Middle frontal gyrus (tissue), 1 donor: ENCODE results near the gene ACTN3.
"Not testable (repeated sequence)": the region's sequence is repeated elsewhere in the genome, so short reads cannot be mapped to it uniquely, and the experiment has no call there.

ENCODE experiments used
- DNase-seq: peaks from one replicate; pipeline ENCODE4 v3.0.0-alpha.2; 2015; ENCODE audit warnings: low spot score; ENCODE audit errors: extremely low spot score

The ACTN3 gene

DNA sequence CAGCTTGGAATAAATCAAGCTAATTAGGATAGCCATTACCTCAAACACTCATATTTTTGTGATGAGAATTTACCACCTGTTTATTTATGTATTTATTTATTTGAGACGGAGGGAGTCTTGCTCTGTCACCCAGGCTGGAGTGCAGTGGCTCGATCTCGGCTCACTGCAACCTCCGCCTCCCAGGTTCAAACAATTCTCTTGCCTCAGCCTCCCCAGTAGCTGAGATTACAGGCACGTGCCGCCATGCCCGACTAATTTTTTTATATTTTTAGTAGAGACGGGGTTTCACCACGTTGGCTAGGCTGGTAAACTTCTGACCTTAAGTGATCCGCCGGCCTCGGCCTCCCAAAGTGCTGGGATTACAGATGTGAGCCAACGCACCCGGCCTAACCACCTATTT, 1.8 kb upstream of the ACTN3 start:
- not testable (repeated sequence) for DNase-seq

DNA sequence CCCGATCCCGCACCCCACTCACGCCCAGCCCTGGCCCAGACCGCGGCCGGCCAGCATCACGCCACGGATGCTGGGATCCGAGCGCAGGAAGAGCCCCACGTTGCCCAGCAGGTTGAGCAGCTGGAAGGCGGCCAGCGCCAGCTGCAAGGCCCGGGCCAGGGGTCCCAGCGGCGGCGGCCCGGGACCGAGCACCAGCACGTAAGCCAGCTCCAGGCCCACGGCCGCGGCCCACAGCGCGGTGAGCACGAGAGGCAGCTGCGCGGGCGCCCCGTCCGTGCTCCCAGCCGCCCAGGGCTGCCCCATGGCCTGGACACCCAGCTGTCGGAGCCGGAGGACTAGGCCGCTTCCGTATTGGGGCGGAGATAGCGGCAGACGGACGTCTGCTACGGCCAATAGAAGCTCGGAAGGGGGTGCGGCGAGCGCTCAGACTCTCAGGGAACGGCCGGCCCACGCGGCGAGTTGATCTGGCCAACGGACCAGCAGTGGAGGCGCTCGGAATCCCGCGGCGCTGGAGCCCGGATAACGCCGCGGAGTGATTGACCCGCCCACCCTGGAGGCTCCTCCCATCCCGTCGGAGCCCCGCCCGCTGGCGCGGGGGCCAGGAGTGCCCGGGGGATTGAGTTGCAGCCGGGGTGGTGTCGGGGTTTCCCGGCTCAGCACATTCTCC, 869 bp upstream of the ACTN3 start, which contains the start of gene ZDHHC24:
TSS of gene ZDHHC24 (minus strand) at position 348 of the 667 bp plus-strand sequence. CDS start at position 303, 45 bp downstream.
- peak; percentile 93 for DNase-seq

DNA sequence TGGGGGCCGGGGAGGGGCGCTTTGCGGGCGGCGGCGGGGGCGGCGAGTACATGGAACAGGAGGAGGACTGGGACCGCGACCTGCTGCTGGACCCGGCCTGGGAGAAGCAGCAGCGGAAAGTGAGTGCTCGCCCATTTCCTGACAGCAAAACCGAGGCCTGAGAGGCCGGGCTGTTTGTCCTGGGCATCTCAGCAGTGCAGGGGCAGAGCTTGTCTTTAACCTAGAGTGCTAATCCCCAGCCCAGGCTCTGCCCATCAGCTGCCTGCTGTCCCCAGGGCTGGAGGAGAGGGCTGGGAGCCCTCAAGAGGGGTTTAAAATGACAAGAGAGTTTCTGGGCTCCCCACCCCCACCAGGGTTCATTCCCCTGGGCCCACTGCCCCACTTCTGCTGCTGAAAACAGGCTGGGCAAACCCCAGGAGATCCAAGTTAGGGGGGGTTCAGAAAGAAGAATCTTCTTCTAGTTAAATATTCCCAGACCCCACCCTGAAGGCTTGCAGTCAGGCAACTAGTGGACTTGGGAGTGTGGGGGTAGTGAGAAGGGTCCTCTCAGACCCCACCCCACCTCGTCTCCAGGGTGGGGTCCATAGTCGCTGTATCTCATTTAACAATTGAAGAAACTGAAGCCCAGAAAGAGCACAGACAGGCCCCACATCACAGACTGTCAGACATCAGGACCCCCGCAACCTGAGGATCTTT, 411 bp downstream of the ACTN3 start:
- DNase-seq, result no peak

DNA sequence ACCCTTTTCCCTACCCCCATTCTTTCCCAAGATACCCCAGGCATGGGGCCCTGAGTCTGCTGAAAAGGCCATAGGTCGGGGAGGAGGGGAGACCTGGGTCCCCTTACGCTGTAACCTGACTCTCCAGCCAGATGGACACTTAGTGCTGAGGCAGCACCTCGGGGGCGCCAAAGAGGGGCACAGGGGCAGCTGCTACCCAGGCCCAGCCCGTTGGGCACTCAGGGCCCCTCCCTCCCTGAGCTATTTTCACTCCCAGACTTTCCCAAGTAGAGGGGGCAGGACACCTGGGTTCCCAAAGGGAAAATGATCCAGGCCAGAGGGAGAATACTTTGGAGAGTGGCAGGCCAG, 933 bp downstream of the ACTN3 start:
- no peak for DNase-seq

DNA sequence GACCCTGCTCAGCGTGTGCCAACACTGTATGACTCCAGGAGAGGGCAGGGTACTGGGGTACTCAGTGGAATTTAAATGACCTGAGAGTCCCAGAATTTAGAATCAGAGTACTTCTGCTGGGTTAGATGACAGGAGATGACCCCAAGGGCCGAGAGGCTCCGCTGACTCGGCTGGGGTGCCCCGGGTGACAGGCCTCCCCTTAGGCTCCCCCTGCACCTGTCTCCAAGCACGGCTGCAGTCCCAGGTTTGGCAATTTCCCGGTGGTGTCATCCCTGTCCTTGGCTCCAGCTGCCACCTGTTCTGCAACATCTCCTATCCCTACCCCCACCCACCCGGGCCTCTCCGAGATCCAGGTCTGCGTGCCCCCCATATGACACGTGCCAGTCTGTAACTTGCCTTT, 1.3 kb downstream of the ACTN3 start:
- DNase-seq, result no peak

DNA sequence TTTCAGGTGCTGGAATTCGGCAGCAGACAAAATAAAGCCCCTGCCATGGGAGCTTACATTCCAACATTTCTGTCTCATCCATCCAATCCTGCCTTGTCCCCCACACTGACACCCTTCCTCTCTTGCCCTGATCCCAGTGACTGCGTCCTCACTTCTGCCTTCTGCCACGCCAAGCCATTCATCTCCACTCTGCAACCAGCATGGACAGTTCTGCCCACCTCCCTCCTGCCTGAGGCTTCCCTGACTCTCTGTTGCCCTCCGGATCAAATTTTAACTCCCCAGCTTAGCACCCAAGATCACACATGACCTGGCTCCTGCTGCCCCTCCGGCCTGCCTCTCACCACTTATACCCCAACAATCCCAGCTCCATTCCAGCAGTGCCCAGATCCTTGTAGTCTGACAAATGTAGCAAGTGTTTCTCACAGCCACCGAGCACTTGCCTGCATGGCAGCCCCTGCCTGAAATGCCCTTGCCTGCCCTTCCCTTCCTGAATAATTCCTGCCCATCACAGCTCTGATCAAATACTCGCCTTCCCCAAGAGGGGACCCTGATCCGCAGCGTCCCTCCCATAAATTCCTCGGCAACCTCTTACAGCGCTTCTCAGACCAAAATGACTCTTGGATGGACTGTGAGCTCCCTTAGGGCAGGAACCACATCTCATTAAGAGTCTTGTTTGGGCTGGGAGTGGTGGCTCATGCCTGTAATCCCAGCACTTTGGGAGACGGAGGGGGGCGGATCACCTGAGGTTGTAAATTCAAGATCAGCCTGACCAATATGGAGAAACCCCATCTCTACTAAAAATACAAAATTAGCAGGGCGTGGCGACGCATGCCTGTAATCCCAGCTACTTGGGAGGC, 2.3 kb downstream of the ACTN3 start:
- no peak for DNase-seq

- no peak for DNase-seq
Measured at GRCh38 chr11:66549696-66550095, 3.0 kb downstream of the ACTN3 start.

- no peak for DNase-seq
Measured at GRCh38 chr11:66550887-66551286, 4.2 kb downstream of the ACTN3 start.

DNA sequence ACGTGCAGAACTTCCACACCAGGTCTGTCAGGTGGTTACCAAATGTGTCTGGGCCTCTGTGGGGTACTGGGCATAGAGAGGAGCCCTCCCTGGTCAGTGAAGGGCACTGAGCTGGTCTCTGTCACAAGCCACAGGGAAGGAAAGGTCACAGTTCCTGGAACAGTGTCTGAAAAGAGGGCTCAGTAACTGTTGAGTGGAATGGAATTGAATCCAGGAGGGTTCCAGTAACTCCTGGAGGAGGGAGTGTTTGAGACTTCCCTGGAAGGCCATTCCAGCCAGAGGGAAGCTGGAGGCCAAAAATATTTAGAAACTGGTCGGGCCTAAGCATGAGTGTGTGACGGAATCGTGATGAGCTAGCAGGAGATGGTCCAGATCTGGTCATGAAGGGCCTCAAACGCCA, 7.9 kb downstream of the ACTN3 start:
- DNase-seq, result no peak

GRCh38 chr11:66555416-66555815, 8.7 kb downstream of the ACTN3 start:
- no peak for DNase-seq

- DNase-seq, result no peak
Measured at GRCh38 chr11:66556086-66556485, 9.4 kb downstream of the ACTN3 start.

DNA sequence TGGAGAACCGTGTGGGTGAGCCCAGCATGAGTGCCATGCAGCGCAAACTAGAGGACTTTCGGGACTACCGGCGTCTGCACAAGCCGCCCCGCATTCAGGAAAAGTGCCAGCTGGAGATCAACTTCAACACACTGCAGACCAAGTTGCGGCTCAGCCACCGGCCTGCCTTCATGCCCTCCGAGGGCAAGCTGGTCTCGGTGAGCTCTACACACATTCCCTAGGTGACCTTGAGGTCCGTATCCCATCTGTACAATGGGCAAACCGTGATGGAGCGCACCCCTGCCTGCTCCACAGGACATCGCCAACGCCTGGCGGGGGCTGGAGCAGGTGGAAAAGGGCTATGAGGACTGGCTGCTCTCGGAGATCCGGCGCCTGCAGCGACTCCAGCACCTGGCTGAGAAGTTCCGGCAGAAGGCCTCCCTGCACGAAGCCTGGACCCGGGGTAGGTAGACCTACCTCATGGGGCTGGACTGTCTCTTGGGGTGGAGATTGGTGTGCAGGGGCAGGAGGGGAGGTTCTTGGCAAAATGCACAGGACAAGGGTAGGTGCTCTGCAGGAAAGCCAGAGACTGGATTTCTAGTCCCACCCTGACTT, 11.1 kb downstream of the ACTN3 start:
- no peak for DNase-seq

- DNase-seq, result no peak
Measured at GRCh38 chr11:66559142-66559865, 12.6 kb downstream of the ACTN3 start.

- DNase-seq, result no peak
Measured at GRCh38 chr11:66559866-66560676, 13.4 kb downstream of the ACTN3 start.

DNA sequence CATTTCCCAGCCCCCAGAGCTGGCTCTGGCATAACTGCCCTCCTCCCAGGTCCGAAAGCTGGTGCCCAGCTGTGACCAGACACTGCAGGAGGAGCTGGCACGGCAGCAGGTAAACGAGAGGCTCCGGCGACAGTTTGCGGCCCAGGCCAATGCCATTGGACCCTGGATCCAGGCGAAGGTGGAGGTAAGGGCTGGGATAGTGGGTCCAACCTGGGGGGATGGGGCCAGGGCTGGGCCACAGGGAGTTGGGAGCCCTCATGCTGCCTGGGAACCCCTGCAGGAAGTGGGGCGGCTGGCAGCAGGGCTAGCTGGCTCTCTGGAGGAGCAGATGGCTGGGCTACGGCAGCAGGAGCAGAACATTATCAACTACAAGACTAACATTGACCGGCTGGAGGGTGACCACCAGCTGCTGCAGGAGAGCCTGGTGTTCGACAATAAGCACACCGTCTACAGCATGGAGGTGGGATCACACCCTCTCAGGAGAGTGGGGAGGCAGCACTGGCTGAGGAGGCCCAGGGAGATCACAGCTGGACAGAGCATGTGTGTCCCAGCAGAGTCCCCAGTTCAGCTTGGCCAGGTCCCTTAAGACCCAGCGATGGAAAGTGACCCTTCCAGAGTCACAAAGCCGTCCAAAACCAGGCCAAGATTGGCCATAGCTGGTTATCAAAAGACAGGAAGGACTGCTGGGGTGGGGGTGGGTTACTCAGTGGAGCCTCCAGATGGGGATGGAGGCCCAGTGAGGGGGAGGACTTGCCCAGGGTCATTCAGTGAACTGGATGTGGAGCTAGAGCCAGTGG, 14.7 kb downstream of the ACTN3 start:
- no peak for DNase-seq

DNA sequence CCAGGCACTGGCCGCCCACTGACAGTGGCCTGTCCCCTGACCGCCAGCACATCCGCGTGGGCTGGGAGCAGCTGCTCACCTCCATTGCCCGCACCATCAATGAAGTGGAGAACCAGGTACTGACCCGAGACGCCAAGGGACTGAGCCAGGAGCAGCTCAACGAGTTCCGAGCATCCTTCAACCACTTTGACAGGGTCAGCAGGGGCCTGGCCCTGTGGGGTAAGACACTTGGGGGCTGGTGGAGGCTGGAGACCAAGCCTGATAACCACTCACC, 15.2 kb downstream of the ACTN3 start:
- DNase-seq, result no peak

DNA sequence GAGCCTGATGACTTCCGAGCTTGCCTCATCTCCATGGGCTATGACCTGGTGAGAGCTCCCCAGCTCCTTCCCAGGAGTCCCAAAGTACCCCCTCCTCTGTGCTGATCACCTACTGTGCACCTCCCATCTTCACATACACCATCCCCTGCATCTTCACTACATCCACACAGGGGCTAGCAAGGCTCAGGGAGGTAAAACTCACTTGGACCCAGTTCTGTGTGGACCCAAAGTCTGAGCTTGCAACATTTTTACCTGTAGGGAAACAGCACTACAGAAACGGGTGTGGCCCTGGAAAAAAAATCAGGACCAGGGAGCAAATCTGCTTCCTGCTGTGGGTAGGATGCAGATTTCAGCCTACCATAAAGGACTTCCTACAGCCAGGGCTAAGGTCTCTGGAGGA, 15.6 kb downstream of the ACTN3 start:
- DNase-seq, result no peak

DNA sequence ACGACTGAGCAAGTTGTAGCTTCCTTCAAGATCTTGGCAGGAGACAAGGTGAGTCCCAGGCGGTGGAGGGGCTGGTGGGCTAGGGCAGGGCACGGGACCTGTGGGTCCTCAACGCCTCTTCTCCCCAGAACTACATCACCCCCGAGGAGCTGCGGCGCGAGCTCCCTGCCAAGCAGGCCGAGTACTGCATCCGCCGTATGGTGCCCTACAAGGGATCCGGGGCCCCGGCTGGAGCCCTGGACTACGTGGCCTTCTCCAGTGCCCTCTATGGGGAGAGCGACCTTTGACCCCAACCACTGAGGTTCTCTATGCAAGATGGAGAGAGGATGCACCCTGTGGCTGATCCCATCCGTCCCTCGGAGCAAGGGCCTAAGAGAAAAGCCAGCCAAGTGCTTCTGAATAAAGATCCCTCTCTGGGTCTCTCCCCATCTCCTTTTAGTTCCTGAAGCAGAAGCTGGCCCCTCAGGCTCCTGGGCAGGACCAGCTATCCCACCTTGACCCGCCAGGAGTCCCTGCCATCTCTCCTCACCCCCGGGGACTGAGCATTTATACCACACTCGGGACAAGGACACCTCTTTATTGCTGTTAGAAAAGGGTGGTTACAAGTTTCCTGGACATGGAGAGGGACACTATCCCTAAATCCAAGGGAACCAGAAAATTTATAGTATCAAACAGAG, 16.3 kb downstream of the ACTN3 start:
- DNase-seq, result no peak

GRCh38 chr11:66563832-66564231, 17.1 kb downstream of the ACTN3 start:
- DNase-seq, result no peak
